ENCODE measurements around the gene SEC14L5. TPM values are rescaled to one million over a fixed set of nuclear protein-coding genes. Genes with fewer than 3 reads are reported as not detected.

The SEC14L5 gene
- polyA plus RNA-seq, 4 donors = 0.14 to 0.30 (median 0.17) TPM

GRCh38 chr16:5007256-5007655, 49.1 kb downstream of the SEC14L5 start:
- no peak for DNase-seq (ENCODE audit: low read depth in 4 of 4, low spot score in 2 of 4)

- no peak for DNase-seq (ENCODE audit: low read depth in 4 of 4, low spot score in 2 of 4)
Measured at GRCh38 chr16:5008311-5008731, 50.2 kb downstream of the SEC14L5 start.

- DNase-seq (ENCODE audit: low read depth in 4 of 4, low spot score in 2 of 4) = no peak
Measured at GRCh38 chr16:5010576-5011329, 52.6 kb downstream of the SEC14L5 start.

- no peak for DNase-seq (ENCODE audit: low read depth in 4 of 4, low spot score in 2 of 4)
Measured at GRCh38 chr16:5011637-5012036, 53.5 kb downstream of the SEC14L5 start.

- DNase-seq (ENCODE audit: low read depth in 4 of 4, low spot score in 2 of 4) = no peak
Measured at GRCh38 chr16:5012887-5013286, 54.8 kb downstream of the SEC14L5 start.

- DNase-seq (ENCODE audit: low read depth in 4 of 4, low spot score in 2 of 4) = no peak
Measured at GRCh38 chr16:5015351-5015750, 57.2 kb downstream of the SEC14L5 start.

GRCh38 chr16:5015887-5016286, 57.8 kb downstream of the SEC14L5 start:
- no peak for DNase-seq (ENCODE audit: low read depth in 4 of 4, low spot score in 2 of 4)

- no peak for DNase-seq (ENCODE audit: low read depth in 4 of 4, low spot score in 2 of 4)
Measured at GRCh38 chr16:5016967-5017677, 59.0 kb downstream of the SEC14L5 start.

GRCh38 chr16:5017678-5017969, 59.5 kb downstream of the SEC14L5 start:
- no peak for DNase-seq (ENCODE audit: low read depth in 4 of 4, low spot score in 2 of 4)

GRCh38 chr16:5018793-5019192, 60.7 kb downstream of the SEC14L5 start:
- no peak for DNase-seq (ENCODE audit: low read depth in 4 of 4, low spot score in 2 of 4)

- no peak for DNase-seq (ENCODE audit: low read depth in 4 of 4, low spot score in 2 of 4)
Measured at GRCh38 chr16:5019775-5020174, 61.6 kb downstream of the SEC14L5 start.

- DNase-seq (ENCODE audit: low read depth in 4 of 4, low spot score in 2 of 4) = no peak
Measured at GRCh38 chr16:5020551-5020950, 62.4 kb downstream of the SEC14L5 start.

GRCh38 chr16:5022521-5022920, 64.4 kb downstream of the SEC14L5 start:
- DNase-seq (ENCODE audit: low read depth in 4 of 4, low spot score in 2 of 4) = no peak

- no peak for DNase-seq (ENCODE audit: low read depth in 4 of 4, low spot score in 2 of 4)
Measured at GRCh38 chr16:5024632-5025031, 66.5 kb downstream of the SEC14L5 start.

GRCh38 chr16:5025171-5025632, 67.1 kb downstream of the SEC14L5 start:
- no peak for DNase-seq (ENCODE audit: low read depth in 4 of 4, low spot score in 2 of 4)

- no peak for DNase-seq (ENCODE audit: low read depth in 4 of 4, low spot score in 2 of 4)
Measured at GRCh38 chr16:5026664-5027063, 68.5 kb downstream of the SEC14L5 start.

- no peak for DNase-seq (ENCODE audit: low read depth in 4 of 4, low spot score in 2 of 4)
Measured at GRCh38 chr16:5027086-5027485, 69.0 kb downstream of the SEC14L5 start.

GRCh38 chr16:5027575-5028235, 69.6 kb downstream of the SEC14L5 start:
- DNase-seq (ENCODE audit: low read depth in 4 of 4, low spot score in 2 of 4) = no peak

GRCh38 chr16:5028950-5029475, 70.9 kb downstream of the SEC14L5 start:
- no peak for DNase-seq (ENCODE audit: low read depth in 4 of 4, low spot score in 2 of 4)

- no peak for DNase-seq (ENCODE audit: low read depth in 4 of 4, low spot score in 2 of 4)
Measured at GRCh38 chr16:5030251-5030870, 72.2 kb downstream of the SEC14L5 start.

GRCh38 chr16:5031601-5032000, 73.5 kb downstream of the SEC14L5 start:
- DNase-seq (ENCODE audit: low read depth in 4 of 4, low spot score in 2 of 4) = no peak

Data from left renal cortex interstitium (tissue), 4 donors.